ENCODE data around the gene FAM171A1. TPM values are rescaled to one million over a fixed set of nuclear protein-coding genes. Genes with fewer than 3 reads are reported as not detected.

The FAM171A1 gene
- total and polyA plus RNA-seq, 2 donors (not counting 1 experiment from before 2014, with no cell fraction given) = 0.09 TPM; not detected in 1

DNA sequence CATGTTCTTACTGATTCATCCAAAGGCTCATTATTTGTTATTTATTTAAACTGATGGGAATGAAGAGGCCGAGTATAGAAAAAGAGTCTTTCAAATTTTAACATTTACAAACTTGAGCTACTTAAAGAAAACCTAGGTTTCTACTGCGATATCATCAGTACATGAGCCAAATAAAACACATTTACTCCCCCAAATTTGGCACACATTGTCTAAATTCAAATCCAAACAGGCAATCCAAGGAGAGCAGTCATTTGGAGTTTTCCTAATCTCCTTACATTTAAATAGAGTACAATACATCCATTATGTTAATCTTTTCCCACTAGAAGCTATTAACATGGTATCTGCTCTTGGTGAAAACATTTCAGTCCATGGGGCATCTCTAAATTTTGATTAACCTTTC, 204.8 kb downstream of the FAM171A1 start:
- Histone ChIP-seq H3K79me2 (ENCODE audit: control insufficient read depth, insufficient read depth, low read length) (peaks cover 8% of the 10 kb centered on the region), H4K20me1 (ENCODE audit: control insufficient read depth, insufficient read depth, low read length, poor library complexity, severe bottlenecking) (no peaks in the 10 kb centered on the region), H3K4me1 (ENCODE audit: control insufficient read depth in 2 of 2, insufficient read depth in 2 of 2, low read length in 2 of 2) (peaks cover 21 to 27% of the 10 kb centered on the region in 2 donors), H3K9me3 (ENCODE audit: control extremely low read depth in 1 of 3, control insufficient read depth in 2 of 3, insufficient read depth in 1 of 3, low read length in 2 of 3) (no peaks in the 10 kb centered on the region), H3K27ac (ENCODE audit: low read length in 2 of 2) (no peak overlapping the region), H3K4me3 (ENCODE audit: control extremely low read depth in 1 of 5, extremely low read depth in 1 of 5, insufficient read depth in 1 of 5, low read depth in 2 of 5, low read length in 4 of 5) (no peak overlapping the region), H3K27me3 (replicated peaks in 1 of 4; ENCODE audit: control extremely low read depth in 1 of 4, control insufficient read depth in 3 of 4, insufficient read depth in 4 of 4, low read length in 3 of 4) (no peaks in the 10 kb centered on the region), H3K9ac (ENCODE audit: low read length) (no peak overlapping the region), H3K36me3 (replicated peaks in 1 of 2; ENCODE audit: control extremely low read depth in 1 of 2, control insufficient read depth in 1 of 2, extremely low read depth in 1 of 2, insufficient read depth in 2 of 2, low read length in 1 of 2) (no peaks in the 10 kb centered on the region), H3K4me2 (replicated peaks; ENCODE audit: low read depth, low read length, poor library complexity, severe bottlenecking) (no peak overlapping the region), H2AFZ (ENCODE audit: insufficient read depth, low read depth, low read length, poor library complexity, severe bottlenecking) (no peak overlapping the region)
- CTCF ChIA-PET = interaction anchor here (0.7 to 4.0 kb wide), 7 partner anchors 15 to 70 kb away, joined by 3 to 21 read pairs (median 3); partner anchors contain the start of gene RPP38
- H3K27ac Mint-ChIP-seq = no peak overlapping the region
- TF ChIP-seq, protein P1, sequence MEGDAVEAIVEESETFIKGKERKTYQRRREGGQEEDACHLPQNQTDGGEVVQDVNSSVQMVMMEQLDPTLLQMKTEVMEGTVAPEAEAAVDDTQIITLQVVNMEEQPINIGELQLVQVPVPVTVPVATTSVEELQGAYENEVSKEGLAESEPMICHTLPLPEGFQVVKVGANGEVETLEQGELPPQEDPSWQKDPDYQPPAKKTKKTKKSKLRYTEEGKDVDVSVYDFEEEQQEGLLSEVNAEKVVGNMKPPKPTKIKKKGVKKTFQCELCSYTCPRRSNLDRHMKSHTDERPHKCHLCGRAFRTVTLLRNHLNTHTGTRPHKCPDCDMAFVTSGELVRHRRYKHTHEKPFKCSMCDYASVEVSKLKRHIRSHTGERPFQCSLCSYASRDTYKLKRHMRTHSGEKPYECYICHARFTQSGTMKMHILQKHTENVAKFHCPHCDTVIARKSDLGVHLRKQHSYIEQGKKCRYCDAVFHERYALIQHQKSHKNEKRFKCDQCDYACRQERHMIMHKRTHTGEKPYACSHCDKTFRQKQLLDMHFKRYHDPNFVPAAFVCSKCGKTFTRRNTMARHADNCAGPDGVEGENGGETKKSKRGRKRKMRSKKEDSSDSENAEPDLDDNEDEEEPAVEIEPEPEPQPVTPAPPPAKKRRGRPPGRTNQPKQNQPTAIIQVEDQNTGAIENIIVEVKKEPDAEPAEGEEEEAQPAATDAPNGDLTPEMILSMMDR (IDR thresholded peaks at IDR 0.05) = no peak
- no peak for TF ChIP-seq EZH2 (IDR thresholded peaks at IDR 0.05; ENCODE audit: borderline replicate concordance, insufficient read depth, low read depth, low read length, poor library complexity, severe bottlenecking)
- intact Hi-C loops (cut with micrococcal nuclease) = loop anchor here (5.0 kb wide), 1 partner anchor 289 kb away; the partner anchor contains the start of gene SUV39H2
- ATAC-seq (ENCODE audit: low read depth) = no peak
- no CpG with 5 or more reads among the region's 2 CpGs for WGBS (ENCODE audit: insufficient coverage)
- no peak for DNase-seq
- peaks cover 34% of the 10 kb centered on the region for H3K4me1 Mint-ChIP-seq
- no peaks in the 10 kb centered on the region for H3K9me3 Mint-ChIP-seq (ENCODE audit: insufficient read depth)
- no peaks in the 10 kb centered on the region for H3K27me3 Mint-ChIP-seq
- peak overlapping the region; percentile 68 for H3K4me3 Mint-ChIP-seq
- POLR2A ChIA-PET = interaction anchor here (0.6 to 3.2 kb wide), 2 partner anchors 24 to 25 kb away, joined by 6 to 24 read pairs; no protein-coding TSS in a partner anchor

GRCh38 chr10:15163253-15163828, 207.7 kb downstream of the FAM171A1 start:
- no CpG with 5 or more reads among the region's 2 CpGs for WGBS (ENCODE audit: insufficient coverage)
- Histone ChIP-seq H2AFZ (ENCODE audit: insufficient read depth, low read depth, low read length, poor library complexity, severe bottlenecking) (no peak overlapping the region), H3K79me2 (ENCODE audit: control insufficient read depth, insufficient read depth, low read length) (peaks cover 27% of the 10 kb centered on the region), H3K27me3 (replicated peaks in 1 of 4; ENCODE audit: control extremely low read depth in 1 of 4, control insufficient read depth in 3 of 4, insufficient read depth in 4 of 4, low read length in 3 of 4) (peaks cover 0 to 2% (median 0%) of the 10 kb centered on the region in 4 experiments), H3K9ac (ENCODE audit: low read length) (no peak overlapping the region), H3K4me2 (replicated peaks; ENCODE audit: low read depth, low read length, poor library complexity, severe bottlenecking) (no peak overlapping the region), H3K36me3 (replicated peaks in 1 of 2; ENCODE audit: control extremely low read depth in 1 of 2, control insufficient read depth in 1 of 2, extremely low read depth in 1 of 2, insufficient read depth in 2 of 2, low read length in 1 of 2) (no peaks in the 10 kb centered on the region), H4K20me1 (ENCODE audit: control insufficient read depth, insufficient read depth, low read length, poor library complexity, severe bottlenecking) (no peaks in the 10 kb centered on the region), H3K27ac (ENCODE audit: low read length in 2 of 2) (no peak overlapping the region), H3K4me1 (ENCODE audit: control insufficient read depth in 2 of 2, insufficient read depth in 2 of 2, low read length in 2 of 2) (peaks cover 7 to 12% of the 10 kb centered on the region in 2 donors), H3K9me3 (ENCODE audit: control extremely low read depth in 1 of 3, control insufficient read depth in 2 of 3, insufficient read depth in 1 of 3, low read length in 2 of 3) (no peaks in the 10 kb centered on the region), H3K4me3 (ENCODE audit: control extremely low read depth in 1 of 5, extremely low read depth in 1 of 5, insufficient read depth in 1 of 5, low read depth in 2 of 5, low read length in 4 of 5) (no peak overlapping the region)
- intact Hi-C loops (cut with micrococcal nuclease) = no loop called here
- DNase-seq (no peak), ATAC-seq (ENCODE audit: low read depth) (no peak)
- ChIA-PET CTCF (no interaction called here), POLR2A (no interaction called here)
- Mint-ChIP-seq H3K4me3 (no peak overlapping the region), H3K4me1 (peaks cover 18% of the 10 kb centered on the region), H3K27ac (no peak overlapping the region), H3K27me3 (peaks cover 6% of the 10 kb centered on the region), H3K9me3 (ENCODE audit: insufficient read depth) (no peaks in the 10 kb centered on the region)
- no peak for TF ChIP-seq EZH2 (IDR thresholded peaks at IDR 0.05; ENCODE audit: borderline replicate concordance, insufficient read depth, low read depth, low read length, poor library complexity, severe bottlenecking)
- TF ChIP-seq, protein P1 (IDR thresholded peaks at IDR 0.05) = no peak
